CD4-positive, alpha-beta T cell treated with Interleukin-17A for 1 hour (primary cell): Measurements from ENCODE around the gene SMARCC1.

Experiments
- DNase-seq: peaks from one replicate; pipeline ENCODE4 v3.0.0-alpha.2; 2020

Gene SMARCC1

GRCh38 chr3:47581422-47581821 is 200.3 kb downstream of the SMARCC1 start:
- DNase-seq = no peak

- no peak for DNase-seq
These were observed 201.2 kb downstream of the SMARCC1 start for GRCh38 chr3:47580481-47580880.

DNA sequence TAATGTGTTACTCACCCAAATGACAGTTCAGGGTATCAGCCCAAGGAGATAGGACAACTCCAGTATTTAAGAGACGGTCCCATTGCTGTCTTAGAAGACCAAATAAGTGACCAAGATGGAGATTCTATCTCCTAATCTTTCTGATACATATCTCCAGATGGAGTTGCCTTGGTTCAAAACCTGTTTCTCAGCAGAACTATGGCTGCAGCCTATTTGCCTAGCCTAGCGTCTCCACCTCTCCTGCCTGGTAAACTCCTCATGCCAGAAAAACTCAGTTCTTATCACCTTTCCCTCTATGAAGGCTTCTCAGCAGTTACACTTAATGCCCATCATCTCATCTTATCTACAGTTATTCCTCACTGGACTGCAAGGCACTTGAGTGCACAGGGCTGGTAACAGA is 201.8 kb downstream of the SMARCC1 start:
- DNase-seq = no peak

- peak; percentile 17 for DNase-seq
These were observed 202.7 kb downstream of the SMARCC1 start, which contains the start of gene CSPG5 for GRCh38 chr3:47578691-47579632. CSPG5 (minus strand) TSS chr3:47578865; CDS start chr3:47578693, 172 bp downstream.

DNA sequence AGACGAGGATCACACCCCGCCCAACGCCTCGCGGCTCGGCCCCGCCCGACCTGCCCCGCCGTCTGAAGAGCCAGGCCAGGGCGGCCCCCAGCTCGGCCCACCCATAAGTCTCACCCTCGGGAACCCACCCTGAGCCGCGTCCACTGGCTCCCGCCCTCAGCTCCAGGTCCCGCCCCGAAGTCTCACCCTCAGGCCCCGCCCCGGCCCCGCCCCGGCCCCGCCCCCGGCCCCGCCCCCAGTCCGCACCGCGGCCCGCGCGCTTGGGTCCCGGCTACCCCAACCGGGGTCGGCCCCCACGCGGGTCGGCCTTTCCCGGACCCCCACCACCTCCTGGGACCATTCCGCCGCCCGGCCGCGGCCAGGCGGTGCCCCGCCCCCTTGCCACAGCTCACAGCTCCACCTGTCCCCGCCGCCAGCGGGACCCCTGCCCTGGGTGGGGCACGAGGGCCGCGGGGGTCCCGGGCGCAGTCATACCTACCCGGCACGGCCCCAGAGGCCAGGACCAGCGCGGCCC is 203.5 kb downstream of the SMARCC1 start:
- peak; percentile 57 for DNase-seq

- DNase-seq = no peak
These were observed 204.0 kb downstream of the SMARCC1 start for GRCh38 chr3:47577583-47578118.

DNA sequence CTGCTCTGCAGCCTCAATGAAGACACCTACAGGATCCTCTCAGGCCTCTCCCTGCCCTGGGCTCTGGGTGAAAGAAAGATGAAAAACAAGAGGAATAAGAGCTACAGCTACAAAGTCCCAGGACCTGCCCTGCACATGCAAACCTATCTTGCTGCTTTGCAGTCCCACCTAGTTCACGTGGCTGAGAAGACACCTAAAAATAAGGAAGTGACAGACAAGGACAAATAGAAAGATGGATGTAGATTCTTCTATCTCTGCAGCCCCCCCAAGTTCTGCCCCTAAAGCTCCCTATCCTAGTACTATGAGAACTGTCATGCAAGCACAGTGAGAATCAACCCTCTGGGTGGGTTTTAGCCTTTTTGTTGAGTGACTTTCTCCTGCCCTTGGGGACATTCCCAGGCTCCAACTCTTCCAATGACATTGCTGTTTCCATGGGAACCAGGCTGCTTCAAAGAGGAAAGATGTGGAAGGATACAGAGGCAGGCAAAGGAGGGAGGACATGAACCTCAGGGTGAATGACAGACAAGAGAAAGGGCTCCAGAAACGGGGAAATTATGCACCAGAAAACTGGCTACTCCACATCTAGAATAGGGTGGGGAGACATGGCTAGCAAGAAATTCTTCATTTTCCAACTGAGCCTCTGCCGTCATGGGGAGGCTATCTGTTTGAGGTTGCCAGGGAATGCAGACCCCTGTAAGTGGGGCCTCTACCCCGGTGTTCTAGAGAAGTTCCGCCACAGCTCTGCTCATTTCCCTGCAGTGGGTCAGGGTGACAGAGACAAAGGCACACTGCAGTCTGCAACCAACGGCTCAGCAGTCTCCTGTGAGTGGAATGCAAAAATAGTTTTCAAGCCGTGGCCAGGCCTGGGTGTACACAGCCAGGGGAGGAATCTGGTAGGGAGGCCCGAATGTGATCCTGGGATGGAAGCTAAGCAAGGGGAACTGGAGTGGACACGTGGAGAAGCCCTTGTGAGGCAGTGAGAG is 208.2 kb downstream of the SMARCC1 start:
- DNase-seq = no peak

DNA sequence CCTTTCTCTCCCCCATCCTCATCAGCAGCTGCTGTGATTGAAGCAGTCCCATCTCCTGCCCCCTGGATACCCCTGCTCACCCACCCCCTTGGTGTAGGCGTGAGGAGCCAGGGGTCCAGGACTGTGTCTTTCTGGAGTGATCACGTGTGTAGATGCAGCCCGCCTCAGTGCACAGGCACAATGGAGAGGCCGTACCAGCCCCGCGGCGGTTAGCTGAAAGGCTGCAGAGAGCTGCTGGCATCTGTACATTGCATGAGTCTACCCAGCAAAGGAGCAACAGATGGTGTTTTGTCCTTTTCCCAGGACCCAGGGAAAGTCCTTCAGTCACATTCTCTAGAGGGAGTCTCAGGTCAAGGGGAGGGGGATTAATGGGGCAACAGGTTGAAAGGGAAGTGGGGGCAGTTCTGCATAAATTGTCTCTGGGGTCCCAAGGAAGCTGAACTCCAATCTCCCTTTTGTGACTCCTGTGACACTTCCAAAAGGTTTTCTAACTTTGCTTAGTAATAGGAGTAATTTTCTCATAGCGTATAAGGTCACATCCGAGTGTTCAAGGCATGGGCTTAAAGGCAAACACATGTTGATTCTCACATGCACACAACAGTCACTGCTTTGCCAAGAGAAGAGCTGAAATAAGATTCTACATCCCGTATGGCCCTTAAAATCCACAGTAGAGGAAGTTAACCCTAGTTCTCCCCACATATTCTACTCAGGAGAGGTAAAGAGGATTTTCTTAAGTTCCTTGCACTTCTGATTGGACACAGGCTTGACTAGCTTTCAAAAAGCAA is 210.1 kb downstream of the SMARCC1 start:
- no peak for DNase-seq

DNA sequence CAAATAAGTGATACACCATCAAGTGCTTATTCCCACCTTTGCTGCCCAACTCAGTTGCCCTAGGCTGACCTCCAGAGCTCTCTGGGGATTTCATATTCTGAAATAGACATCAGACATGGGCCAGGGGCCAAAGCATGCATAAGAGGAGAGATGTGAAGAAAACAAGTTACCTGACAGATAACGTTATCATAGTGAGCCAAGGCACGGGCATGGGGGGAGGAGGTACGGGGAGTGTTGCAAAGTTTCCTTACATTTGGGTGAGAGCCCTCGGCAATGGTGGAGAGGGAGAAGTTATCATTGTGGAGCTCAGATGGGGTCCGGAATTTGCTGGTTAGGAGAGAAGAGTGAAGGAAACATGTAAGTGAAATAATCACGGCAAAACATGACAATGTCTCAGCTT is 212.8 kb downstream of the SMARCC1 start:
- no peak for DNase-seq

DNA sequence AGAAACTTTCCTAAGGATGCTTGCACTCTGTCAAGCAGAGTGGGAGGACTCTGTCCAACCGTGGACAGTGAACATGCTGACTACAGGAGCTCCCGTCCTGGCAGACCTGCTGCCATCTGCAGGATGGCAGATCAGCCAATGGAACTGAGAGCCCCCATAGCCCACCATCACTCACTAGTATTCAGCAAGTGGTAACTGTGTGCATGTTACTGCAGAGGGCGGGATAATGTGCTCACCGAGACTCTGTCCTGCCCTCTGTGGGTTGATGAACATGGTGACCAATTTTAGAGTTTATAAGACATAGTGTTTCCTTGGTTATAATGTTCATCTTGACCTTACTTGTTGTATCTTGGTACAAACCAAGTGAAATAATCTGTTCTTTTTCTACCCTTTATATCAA is 214.5 kb downstream of the SMARCC1 start:
- DNase-seq = no peak

GRCh38 chr3:47566667-47567066 is 215.0 kb downstream of the SMARCC1 start:
- no peak for DNase-seq

GRCh38 chr3:47565734-47566550 is 215.8 kb downstream of the SMARCC1 start:
- DNase-seq = no peak

DNA sequence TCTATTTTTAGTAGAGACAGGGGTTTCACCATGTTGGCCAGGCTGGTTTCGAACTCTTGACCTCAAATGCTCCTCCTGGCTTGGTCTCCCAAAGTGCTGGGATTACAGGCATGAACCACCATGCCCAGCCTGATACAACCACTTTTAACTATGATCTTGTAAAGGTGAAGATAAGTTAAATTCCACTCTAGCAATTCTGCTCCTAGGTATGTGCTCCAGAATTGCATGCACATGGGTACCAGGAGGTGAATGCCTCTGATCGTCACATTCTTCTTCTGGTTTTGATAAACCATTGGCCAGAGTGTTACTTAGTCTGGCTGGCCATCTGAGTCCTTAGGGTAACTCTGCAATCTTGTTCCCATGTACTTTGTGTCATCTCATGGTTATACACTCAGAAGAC is 225.3 kb downstream of the SMARCC1 start:
- no peak for DNase-seq

- no peak for DNase-seq
These were observed 227.4 kb downstream of the SMARCC1 start for GRCh38 chr3:47554335-47554734.

GRCh38 chr3:47553407-47553806 is 228.3 kb downstream of the SMARCC1 start:
- no peak for DNase-seq

GRCh38 chr3:47542471-47543173 is 239.1 kb downstream of the SMARCC1 start:
- DNase-seq = no peak

DNA sequence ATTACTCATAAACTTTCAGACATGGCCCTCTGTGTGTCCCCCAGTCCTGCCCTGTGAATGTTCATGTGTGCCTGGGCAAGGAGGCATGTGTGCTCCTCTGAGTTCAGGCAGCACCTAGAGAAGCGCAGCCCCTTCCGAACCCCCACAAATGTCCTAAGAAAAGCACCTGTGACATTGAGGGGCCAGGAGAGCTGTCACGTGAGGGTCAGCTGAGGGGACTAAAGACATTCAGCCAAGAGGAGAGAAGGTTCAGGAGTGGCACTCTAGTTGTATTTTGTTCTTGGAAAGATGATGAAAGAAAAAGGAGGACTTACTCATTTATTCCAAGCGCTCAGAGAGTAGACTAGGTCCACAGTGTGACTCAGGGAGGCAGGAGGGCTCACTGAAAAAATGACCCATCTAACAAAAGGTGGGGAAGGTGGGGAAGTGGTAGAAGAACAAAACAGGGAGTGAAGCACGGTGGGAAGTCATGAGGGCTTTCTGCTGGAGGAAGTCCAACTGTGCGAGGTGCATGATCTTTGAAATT is 240.0 kb downstream of the SMARCC1 start:
- DNase-seq = no peak

DNA sequence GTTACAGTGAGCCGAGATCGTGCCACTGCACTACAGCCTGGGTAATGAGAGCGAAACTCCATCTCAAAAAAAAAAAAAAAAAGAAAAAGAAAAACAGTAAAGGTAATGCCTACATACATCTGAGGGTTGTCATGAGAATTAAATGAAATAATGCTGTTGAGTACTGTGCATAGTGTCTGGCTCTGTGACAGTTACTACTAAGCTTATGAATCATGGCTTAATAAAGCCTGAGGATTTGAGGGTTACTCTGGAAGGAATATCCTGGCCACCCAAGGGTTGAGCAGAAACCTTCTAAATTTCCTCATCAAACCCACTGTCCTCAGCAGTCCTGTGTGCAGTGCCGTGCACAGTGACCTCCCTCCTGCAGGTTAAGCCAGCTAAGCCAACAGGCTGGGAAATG is 241.4 kb downstream of the SMARCC1 start:
- no peak for DNase-seq

- DNase-seq = no peak
These were observed 244.7 kb downstream of the SMARCC1 start for GRCh38 chr3:47536967-47537366.

- DNase-seq = no peak
These were observed 245.3 kb downstream of the SMARCC1 start for GRCh38 chr3:47536221-47536891.
